GM19025 (cell line): ENCODE data around the gene FAM114A1.
"Not testable (repeated sequence)": the region's sequence is repeated elsewhere in the genome, so short reads cannot be mapped to it uniquely, and the experiment has no call there.

Source experiments
- ATAC-seq: cut with Tn5 transposase; IDR thresholded peaks from one replicate; pipeline ENCODE4 v1.9.1; 2021; ENCODE audit warnings: mild to moderate bottlenecking, low read depth, moderate library complexity; ENCODE audit not compliant: unreplicated experiment

Gene FAM114A1

DNA sequence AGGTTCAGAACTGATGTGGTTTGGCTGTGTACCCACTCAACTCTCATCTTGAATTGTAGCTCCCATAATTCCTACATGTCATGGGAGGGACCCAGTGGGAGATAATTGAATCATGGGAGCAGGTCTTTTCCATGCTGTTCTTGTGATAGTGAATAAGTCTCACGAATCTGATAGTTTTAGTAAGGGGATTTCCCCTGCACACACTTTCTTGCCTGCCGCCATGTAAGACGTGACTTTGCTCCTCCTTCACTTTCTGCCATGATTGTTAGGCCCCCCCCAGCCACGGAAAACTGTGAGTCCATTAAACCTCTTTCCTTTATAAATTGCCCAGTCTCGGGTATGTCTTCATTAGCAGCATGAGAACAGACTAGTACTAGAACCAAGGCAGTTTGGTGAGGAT, 91.6 kb downstream of the FAM114A1 start:
- ATAC-seq, result not testable (repeated sequence)

DNA sequence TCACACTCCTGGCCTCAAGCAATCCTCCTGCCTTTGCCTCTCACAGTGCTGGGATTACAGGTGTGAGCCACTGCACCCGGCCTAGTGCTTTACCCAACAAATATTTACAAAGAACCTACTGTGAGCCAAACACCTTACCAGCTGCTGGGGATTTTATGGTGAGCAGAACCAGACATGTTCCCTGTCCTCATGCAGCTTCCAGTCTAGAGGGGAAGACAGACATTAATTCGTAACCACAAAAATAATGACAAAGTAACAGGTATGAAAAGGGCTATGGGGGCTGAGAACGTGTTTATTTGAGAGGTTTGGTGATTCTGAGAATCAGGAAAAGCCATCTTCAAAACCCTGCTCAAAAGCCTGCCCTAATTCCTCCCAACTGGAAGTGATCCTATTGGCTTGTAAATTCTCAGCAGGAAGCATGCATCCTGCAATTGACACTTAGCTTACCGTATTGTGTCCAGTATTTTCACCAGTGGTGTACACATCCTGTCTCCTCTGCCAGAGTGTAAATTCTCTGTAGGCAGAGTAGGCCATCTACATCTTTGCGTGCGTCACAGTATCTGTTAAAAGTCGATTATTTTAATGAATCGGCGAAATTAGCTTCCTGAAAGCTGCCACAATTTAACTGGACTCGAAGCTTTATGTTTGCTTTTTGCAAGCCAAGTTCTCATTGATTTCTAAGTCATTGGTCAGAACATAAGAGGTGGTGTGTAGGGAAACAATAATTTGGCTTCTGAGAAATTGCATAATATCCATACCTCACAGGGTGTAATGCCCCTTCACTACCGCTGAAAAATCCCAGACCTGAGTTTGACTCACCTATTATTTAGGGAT, 97.6 kb downstream of the FAM114A1 start:
- ATAC-seq, result no peak

DNA sequence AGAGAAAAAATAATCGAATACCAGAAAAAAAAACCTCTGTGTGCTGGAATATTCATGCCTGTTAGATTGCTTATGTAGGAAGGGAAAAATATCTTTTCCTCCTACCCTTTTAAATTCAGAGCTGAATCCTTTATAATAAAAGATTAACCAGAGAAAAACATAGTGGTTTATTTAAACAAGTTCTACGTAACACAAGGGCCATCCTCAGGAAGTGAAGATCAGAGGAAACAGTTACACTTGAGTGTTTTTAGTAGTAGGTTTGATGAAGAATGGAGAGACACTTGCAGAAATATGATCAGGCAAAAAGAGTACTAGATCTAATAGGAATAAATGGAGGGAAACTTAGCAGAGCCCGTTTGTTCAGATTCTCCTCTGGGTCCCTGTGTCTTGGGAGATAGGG, 98.3 kb downstream of the FAM114A1 start:
- ATAC-seq, result no peak

DNA sequence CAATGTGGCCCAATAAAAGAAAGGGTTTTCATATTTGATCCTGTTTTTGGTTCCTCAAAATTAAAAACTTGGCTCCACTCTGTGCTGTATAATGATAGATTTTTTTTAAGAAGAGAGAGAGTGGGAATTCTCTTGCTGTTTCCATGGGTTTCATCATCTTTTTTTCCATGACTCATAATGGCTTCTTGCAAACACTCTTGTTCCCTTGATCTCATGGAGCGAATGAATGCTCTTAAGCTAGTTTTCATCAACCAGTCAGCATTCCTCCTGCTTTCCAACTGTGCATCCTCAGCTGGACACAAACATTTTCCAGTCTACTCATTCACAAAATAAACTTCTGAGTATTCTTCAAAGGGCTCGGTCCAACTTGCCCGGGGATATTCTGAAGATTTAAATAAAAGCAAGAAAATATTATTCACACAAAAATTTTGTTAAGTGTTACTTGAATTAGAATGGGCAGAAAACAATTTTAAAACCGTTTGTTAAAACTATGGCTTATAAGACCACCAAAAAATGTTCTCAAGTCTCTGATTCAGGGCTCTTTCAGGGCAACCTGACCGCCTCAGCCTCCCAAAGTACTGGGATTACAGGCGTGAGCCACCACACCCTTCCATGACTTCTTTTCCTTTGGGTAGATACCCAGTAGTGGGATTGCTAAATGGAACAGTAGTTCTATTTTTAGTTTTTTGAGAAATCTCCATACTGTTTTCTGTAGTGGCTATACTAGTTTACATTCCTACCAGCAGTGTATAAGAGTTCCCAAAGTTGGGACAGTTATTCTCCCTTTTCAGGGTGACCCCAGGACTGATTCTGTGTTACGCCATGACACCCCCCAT, 99.9 kb downstream of the FAM114A1 start:
- no peak for ATAC-seq

DNA sequence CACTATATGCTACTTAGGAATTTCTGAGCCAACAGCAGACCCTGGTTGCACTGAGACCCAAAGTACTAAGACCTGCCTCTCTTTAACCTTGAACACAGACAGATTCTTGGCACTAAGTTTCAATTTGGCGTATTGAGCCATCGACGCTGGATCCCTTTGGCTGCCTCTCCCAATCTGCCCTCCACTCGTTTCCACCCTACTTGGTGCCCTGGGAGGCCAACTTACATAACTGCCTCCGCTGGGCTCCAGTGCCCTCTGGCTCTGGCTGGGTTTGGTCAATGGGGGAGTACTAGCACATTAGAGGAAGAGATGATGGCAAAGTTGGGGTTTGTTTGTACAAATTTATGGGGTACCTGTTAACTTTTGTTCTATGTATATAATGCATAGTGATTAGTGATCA, 101.1 kb downstream of the FAM114A1 start:
- ATAC-seq, result no peak

DNA sequence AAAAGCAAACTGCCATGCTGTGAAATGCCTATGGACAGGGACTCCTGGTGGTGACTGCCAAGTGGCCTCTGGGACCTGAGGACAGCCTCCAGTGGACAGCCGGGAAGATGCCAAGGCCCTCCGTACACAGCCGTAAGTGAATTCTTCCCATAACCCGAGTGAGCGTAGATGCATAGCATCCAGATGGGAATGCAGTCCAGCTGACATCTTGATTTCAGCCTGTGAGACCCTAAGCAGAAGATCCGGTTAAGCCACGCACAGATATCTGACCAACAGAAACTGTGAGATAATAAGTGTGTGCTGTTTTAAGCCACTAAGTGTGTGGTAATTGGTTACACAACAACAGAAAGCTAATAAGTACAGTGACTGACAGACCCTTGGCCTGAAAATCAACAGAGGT, 108.7 kb downstream of the FAM114A1 start:
- ATAC-seq, result no peak

DNA sequence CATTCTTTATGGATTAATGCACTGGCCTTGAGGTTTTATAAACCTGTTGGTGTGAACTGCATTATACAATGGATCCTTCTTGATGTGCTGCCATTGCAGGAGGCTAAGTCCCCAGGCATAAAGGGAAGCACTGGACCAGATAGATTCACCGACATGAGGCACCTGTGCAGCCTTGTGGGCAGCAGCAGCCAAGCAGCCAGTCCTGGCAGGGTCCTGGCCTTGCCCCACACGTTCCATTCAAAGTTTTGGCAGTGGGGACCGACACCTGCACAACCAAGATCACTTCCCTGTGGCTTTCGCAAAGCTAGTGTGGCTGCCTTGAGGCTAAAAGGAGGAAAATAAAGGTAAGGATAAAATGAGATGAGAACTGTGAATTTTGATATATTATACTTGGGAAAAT, 111.5 kb downstream of the FAM114A1 start:
- no peak for ATAC-seq

DNA sequence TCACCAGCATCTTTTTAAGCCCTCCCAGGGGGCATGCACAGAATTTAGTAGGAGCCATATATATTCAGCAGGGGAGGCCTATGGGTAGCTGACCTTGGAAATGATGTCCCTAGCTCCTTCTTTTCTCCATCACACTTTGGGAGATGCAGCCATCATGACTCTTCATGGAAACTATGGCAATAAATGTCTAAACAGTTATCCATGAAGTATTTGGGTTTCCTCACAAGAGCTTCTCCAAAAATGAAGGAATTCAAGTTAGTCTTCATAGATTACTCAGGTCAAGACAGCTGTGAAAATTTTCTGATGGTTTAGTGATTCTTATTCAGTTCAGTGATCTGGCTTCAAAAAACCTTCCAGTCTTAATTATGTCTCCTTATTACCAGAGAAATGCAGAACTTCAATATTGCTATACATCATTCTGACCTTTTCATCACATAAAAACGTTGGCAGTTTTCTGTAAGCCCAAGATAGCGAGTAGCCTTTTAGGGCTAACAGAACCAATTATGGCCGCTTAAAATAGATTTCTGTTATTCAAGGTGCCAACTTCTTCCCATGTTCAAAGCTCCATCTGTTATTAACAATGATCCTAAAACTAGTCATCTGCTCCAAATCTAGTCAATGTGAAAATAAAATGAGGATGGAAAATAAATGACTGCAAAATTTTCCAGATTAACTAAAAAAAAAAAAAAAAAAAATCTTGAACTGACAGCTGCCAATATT, 112.1 kb downstream of the FAM114A1 start:
- ATAC-seq, result no peak

DNA sequence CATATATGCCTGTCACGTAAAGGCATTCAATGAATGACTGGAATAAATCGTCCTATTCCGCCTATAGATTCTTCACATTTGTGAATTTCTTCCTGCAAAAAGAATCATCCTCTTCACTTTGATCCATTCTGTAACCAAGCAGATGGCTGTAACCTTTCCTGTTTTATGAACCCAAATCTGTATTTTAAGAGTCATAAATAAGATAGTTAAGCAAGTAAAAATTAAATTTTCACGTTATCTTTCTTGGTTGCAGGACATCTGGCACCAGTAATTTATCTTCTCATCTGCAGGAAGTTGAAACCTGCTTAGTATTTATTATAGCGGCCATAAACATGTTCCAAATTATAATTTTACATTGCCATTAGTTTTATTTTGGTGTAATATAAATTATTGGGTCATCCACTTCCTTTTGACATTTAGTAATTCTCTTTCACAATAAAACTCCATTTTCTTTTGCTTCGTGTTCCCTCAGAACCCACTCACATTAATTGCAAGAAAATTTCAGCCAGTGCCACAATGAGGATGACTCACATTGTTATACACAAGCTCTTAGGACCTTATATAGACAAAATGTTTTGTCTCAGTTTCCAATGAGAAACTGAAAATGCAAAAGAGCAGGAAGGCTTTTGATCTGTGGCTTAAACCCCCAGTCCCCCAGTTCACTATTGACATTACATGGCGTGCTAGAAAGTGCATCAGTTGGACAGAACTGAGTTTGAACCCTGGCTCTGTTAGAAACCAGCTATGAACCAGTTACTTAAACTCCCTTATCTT, 113.5 kb downstream of the FAM114A1 start:
- ATAC-seq, result no peak

DNA sequence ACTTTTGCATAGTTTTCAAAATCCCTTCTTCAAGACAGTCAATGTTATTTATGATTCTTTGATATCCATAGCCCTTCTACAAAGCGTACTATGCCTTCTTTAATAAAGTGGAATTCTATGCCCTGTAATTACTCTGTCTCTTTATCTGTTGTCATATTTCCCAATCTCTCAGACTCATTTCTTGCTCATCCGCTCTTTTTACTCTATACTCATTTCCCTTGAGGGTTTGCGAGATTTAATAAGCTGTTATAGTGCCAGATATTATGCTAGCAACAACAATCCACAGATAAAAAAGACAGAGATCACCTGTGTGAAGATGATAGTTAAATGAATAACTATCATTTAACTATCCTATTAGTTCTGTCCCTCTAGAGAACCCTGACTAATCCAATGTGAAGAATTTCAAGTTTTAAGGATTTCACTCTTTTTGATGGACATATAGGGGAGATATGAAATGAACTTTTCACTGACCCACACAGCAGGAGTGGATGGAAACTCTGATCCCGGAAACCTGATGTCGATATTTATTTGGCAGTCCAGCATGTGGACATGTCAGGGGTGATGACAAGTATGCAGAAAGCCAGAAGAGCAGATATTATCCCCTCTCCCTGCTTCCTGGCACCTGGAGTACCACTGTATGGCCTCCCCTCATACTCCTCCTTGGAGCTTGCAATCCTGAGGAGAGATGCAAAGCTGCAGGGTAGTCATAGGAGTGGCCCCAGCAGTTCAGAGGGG, 114.9 kb downstream of the FAM114A1 start:
- ATAC-seq, result no peak

DNA sequence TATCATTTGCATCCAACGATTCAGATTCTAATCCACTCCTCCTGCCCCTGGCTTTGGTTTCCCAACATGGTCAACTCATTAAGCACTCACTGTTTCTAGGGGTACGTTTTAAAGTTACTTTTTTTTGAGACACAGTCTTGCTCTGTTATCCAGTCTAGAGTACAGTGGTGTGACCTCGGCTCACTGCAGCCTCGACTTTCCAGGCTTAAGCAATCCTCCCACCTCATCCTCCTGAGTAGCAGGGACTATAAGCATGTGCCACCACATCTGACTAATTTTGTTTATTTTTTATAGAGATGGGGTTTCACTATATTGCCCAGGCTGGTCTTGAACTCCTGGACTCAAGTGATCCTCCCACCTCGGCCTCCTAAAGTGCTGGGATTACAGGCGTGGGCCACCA, 115.7 kb downstream of the FAM114A1 start:
- no peak for ATAC-seq

DNA sequence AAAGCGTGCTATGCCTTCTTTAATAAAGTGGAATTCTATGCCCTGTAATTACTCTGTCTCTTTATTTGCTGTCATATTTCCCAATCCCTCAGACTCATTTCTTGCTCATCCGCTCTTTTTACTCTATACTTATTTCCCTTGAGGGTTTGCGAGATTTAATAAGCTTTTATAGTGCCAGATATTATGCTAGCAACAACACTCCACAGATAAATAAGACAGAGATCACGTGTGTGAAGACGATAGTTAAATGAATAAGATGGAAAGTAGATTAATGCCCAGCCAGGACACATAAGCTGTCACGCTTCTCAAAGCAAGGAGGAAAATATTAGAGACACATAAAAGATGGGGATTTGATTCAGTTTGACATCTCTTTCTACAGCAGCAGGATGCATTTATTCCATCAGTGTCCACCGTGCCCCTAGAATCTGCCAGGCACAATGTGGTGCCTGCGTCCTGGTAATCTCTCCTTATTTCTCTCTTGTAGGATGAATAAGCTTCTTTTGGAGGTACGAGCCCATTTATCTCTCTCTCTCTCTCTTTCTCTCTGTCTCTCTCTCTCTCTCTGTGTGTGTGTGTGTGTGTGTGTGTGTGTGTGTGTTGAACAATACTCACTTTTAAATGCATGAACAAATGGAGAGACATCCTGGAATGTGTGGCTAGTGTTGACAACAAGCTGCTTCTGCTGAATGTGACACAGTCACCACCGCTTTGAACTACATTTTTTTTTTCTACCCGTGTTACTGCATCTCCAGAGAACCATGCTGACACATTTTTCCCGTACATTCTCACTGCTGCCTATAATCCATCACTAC, 116.4 kb downstream of the FAM114A1 start:
- ATAC-seq, result no peak

DNA sequence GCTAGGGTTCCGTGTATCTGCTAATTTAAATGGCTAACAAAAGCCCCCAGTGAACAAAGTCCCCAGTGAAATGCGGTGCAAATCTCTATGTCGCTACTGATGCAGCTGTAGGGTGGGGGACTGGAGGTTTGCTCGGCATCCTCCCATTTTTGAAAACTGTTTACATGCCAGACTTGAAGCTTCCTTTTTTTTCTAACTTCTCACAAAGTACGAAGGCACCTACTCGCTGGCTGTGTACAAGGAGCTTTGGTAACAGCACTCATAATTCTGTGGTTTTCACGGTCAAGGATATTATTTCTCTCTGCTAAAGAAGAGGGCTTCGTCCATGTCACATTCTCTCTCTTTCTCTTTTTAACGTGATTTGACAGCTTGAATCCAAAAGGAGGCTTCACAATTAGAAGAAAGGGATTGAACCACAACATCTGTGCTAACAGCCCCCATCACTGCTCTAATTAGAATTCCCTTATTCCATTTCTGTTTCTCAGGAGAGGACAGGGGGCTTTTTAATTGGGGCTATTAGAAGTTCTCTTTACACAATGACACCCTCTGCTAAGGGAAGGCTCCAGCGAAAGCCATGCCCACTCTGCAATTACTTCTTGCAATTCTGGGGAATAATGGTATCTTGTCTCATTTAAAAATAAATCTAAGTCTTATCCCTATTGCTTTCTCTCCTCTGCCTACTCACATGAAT, 117.9 kb downstream of the FAM114A1 start:
- peak; percentile 7 for ATAC-seq

DNA sequence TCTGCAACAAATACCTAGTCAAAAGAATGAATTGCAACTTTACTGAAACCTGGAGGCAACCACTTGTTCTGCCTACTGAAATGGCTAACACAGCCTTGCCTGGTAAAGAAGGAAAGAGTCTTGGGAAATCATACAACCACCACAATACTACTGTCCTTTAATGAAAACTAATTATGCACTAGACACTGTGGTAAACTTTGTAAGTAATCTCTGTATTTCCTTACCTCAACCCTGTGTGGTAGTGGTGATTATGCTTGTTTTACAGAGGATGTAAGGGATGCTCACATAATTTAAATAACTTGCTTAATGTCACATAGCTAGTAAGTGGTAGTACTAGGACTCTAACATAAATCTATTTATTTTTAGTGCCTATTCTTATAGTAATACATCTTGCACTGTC, 119.9 kb downstream of the FAM114A1 start:
- no peak for ATAC-seq

DNA sequence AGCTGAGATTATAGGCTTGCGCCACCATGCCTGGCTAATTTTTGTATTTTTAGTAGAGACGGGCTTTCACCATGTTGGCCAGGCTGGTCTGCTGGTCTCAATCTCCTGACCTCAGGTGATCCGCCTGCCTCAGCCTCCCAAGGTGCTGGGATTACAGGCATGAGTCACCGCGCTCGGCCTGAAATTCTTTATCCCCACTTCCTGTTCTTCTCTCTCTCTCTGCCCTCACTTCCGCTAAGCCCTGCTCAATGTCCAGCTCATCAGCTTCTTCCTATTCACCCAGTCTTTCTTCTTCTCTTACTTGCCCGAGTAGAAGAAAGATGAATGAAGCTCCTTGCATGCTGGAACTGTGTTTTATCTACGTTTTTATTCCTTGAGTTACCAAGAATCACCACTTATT, 120.7 kb downstream of the FAM114A1 start:
- not testable (repeated sequence) for ATAC-seq

DNA sequence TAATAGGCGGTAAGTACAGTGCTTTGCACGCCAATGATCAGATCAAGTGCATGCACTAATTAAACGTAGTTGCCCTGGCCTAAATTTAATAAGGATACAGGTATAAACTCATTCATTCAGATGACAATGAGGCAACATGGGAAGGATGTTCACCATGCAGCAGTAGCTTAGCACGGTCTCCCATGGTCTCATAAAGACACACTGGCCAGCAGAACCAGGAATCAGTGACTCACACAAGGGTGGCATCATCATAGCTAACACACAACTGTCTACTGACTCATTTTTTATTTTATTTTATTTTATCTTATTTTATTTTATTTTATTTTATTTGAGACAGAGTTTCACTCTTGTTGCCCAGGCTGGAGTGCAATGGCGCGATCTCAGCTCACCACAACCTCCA, 121.9 kb downstream of the FAM114A1 start:
- no peak for ATAC-seq

DNA sequence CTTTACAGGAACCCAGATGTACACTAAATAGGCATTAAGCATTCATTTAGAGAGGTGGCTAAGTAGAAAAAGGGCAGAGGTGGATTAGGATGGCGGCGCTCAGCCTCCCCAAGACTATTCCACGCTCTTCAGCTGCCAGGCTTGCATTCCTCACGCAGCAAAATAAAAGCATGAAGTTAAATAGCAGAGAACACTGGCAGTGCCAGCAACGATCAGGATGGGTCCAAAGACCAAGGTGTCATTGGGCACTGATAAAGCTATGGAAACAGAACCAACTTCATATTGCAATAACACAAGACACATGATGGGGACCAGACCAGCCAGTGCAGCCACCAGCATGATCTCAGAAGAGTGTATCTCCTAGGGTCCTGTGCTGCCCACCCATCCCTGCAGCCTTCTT, 122.6 kb downstream of the FAM114A1 start:
- no peak for ATAC-seq

DNA sequence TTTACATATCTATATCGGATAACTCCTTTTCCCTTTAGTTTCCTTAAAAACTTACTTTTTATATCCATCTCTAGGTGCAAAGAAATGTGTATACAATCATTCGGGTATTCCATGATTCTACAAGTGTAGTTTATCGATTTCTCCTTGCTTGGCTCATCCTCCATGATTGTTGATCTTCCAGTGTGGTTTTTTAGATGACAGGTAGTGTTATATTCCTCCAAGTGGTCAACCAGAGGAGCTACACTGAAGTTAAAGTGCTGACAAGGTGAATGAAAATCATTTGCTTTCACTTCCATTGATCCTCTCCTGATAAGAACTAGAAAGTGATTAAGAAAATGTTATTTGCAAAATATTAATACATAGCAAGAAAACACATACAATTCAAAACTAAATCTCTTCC, 126.1 kb downstream of the FAM114A1 start:
- ATAC-seq, result no peak
